ENCODE data around the gene PARP9. TPM values are rescaled to one million over a fixed set of nuclear protein-coding genes. Genes with fewer than 3 reads are reported as not detected.

PARP9 gene
- not detected for polyA plus RNA-seq (2012; ENCODE audit: insufficient read length, low read depth)

GRCh38 chr3:122564155-122564912 is at the start of gene PARP9, which contains the start of gene DTX3L:
Gene PARP9 (minus strand): TSS chr3:122564300. CDS start chr3:122559620, 4,680 bp downstream.
Gene DTX3L (plus strand): TSS chr3:122564338. CDS start chr3:122564427, 89 bp downstream.
- TF ChIP-seq POLR2AphosphoS5 (IDR thresholded peaks at IDR 0.05; ENCODE audit: low read depth, low read length) (no peak), TAF1 (IDR thresholded peaks at IDR 0.05; ENCODE audit: borderline replicate concordance, insufficient read depth, low read length) (no peak), SIN3A (IDR thresholded peaks at IDR 0.05; ENCODE audit: borderline replicate concordance, insufficient read depth, low read length) (no peak), REST (IDR thresholded peaks at IDR 0.05; ENCODE audit: insufficient read depth in 1 of 2, low read depth in 2 of 2, low read length in 2 of 2) (no peak), FOXP2 (optimal IDR thresholded peaks at IDR 0.05; ENCODE audit: borderline replicate concordance, extremely low read depth, extremely low read length, insufficient read depth) (no peak)

- no peak for TF ChIP-seq FOXP2 (optimal IDR thresholded peaks at IDR 0.05; ENCODE audit: borderline replicate concordance, extremely low read depth, extremely low read length, insufficient read depth)
- TF ChIP-seq SIN3A (IDR thresholded peaks at IDR 0.05; ENCODE audit: borderline replicate concordance, insufficient read depth, low read length), result no peak
- TF ChIP-seq TAF1 (IDR thresholded peaks at IDR 0.05; ENCODE audit: borderline replicate concordance, insufficient read depth, low read length), result no peak
- no peak for TF ChIP-seq REST (IDR thresholded peaks at IDR 0.05; ENCODE audit: insufficient read depth in 1 of 2, low read depth in 2 of 2, low read length in 2 of 2)
- no peak for TF ChIP-seq POLR2AphosphoS5 (IDR thresholded peaks at IDR 0.05; ENCODE audit: low read depth, low read length)
Observed at GRCh38 chr3:122612696-122613095, 48.6 kb upstream of the PARP9 start.

GRCh38 chr3:122609798-122610559 is 45.9 kb upstream of the PARP9 start:
- TF ChIP-seq REST (IDR thresholded peaks at IDR 0.05; ENCODE audit: insufficient read depth in 1 of 2, low read depth in 2 of 2, low read length in 2 of 2) (no peak), FOXP2 (optimal IDR thresholded peaks at IDR 0.05; ENCODE audit: borderline replicate concordance, extremely low read depth, extremely low read length, insufficient read depth) (no peak), TAF1 (IDR thresholded peaks at IDR 0.05; ENCODE audit: borderline replicate concordance, insufficient read depth, low read length) (no peak), POLR2AphosphoS5 (IDR thresholded peaks at IDR 0.05; ENCODE audit: low read depth, low read length) (no peak), SIN3A (IDR thresholded peaks at IDR 0.05; ENCODE audit: borderline replicate concordance, insufficient read depth, low read length) (no peak)

- TF ChIP-seq TAF1 (IDR thresholded peaks at IDR 0.05; ENCODE audit: borderline replicate concordance, insufficient read depth, low read length) (no peak), POLR2AphosphoS5 (IDR thresholded peaks at IDR 0.05; ENCODE audit: low read depth, low read length) (no peak), FOXP2 (optimal IDR thresholded peaks at IDR 0.05; ENCODE audit: borderline replicate concordance, extremely low read depth, extremely low read length, insufficient read depth) (no peak), REST (IDR thresholded peaks at IDR 0.05; ENCODE audit: insufficient read depth in 1 of 2, low read depth in 2 of 2, low read length in 2 of 2) (no peak)
Observed at GRCh38 chr3:122608916-122609315, 44.8 kb upstream of the PARP9 start.
